ENCODE results near the gene TGFB2.
A peak's percentile ranks its signal among the peaks of the same experiment; 100 is the strongest.

The TGFB2 gene

GRCh38 chr1:218347723-218348627, 2.8 kb downstream of the TGFB2 start:
- Histone ChIP-seq H3K9me3 (ENCODE audit: control insufficient read depth, low read length) (no peaks in the 10 kb centered on the region), H3K4me3 (ENCODE audit: insufficient read depth, low read depth, low read length) (peak overlapping the region; percentile 38), H3K27ac (ENCODE audit: insufficient read depth, low read depth, low read length, poor library complexity, severe bottlenecking) (no peak overlapping the region), H3K4me1 (ENCODE audit: control insufficient read depth, insufficient read depth, low read length) (no peaks in the 10 kb centered on the region), H3K27me3 (ENCODE audit: control insufficient read depth, insufficient read depth, low read length, poor library complexity, severe bottlenecking) (peaks cover 39% of the 10 kb centered on the region), H3K36me3 (ENCODE audit: control insufficient read depth, insufficient read depth, low read length) (no peaks in the 10 kb centered on the region)
- WGBS, 2 experiments, result 25 to 27% methylated on average over 9 of the region's 9 CpGs

- WGBS, 2 experiments, result 80 to 95% methylated on average over 2 of the region's 3 CpGs
- Histone ChIP-seq H3K9me3 (ENCODE audit: control insufficient read depth, low read length) (no peaks in the 10 kb centered on the region), H3K27ac (ENCODE audit: insufficient read depth, low read depth, low read length, poor library complexity, severe bottlenecking) (no peak overlapping the region), H3K27me3 (ENCODE audit: control insufficient read depth, insufficient read depth, low read length, poor library complexity, severe bottlenecking) (peaks cover 39% of the 10 kb centered on the region), H3K4me1 (ENCODE audit: control insufficient read depth, insufficient read depth, low read length) (no peaks in the 10 kb centered on the region), H3K36me3 (ENCODE audit: control insufficient read depth, insufficient read depth, low read length) (no peaks in the 10 kb centered on the region), H3K4me3 (ENCODE audit: insufficient read depth, low read depth, low read length) (no peak overlapping the region)
These were observed 3.5 kb downstream of the TGFB2 start for GRCh38 chr1:218348628-218349071.

- H3K27ac ChIP-seq (ENCODE audit: insufficient read depth, low read depth, low read length, poor library complexity, severe bottlenecking), result no peak overlapping the region
- no peaks in the 10 kb centered on the region for H3K4me1 ChIP-seq (ENCODE audit: control insufficient read depth, insufficient read depth, low read length)
- WGBS, 2 experiments, result 87 to 94% methylated on average over 4 to 5 of the region's 5 CpGs
- no peak overlapping the region for H3K4me3 ChIP-seq (ENCODE audit: insufficient read depth, low read depth, low read length)
- H3K9me3 ChIP-seq (ENCODE audit: control insufficient read depth, low read length), result no peaks in the 10 kb centered on the region
- H3K27me3 ChIP-seq (ENCODE audit: control insufficient read depth, insufficient read depth, low read length, poor library complexity, severe bottlenecking), result peaks cover 33% of the 10 kb centered on the region
- H3K36me3 ChIP-seq (ENCODE audit: control insufficient read depth, insufficient read depth, low read length), result no peaks in the 10 kb centered on the region
These were observed 4.4 kb downstream of the TGFB2 start for GRCh38 chr1:218349348-218350034.

- Histone ChIP-seq H3K4me1 (ENCODE audit: control insufficient read depth, insufficient read depth, low read length) (no peaks in the 10 kb centered on the region), H3K27me3 (ENCODE audit: control insufficient read depth, insufficient read depth, low read length, poor library complexity, severe bottlenecking) (peaks cover 27% of the 10 kb centered on the region), H3K4me3 (ENCODE audit: insufficient read depth, low read depth, low read length) (no peak overlapping the region), H3K27ac (ENCODE audit: insufficient read depth, low read depth, low read length, poor library complexity, severe bottlenecking) (no peak overlapping the region), H3K9me3 (ENCODE audit: control insufficient read depth, low read length) (no peaks in the 10 kb centered on the region), H3K36me3 (ENCODE audit: control insufficient read depth, insufficient read depth, low read length) (no peaks in the 10 kb centered on the region)
- WGBS, 2 experiments, result 90 to 92% methylated on average over 7 of the region's 7 CpGs
These were observed 4.9 kb downstream of the TGFB2 start for GRCh38 chr1:218350035-218350525.

DNA sequence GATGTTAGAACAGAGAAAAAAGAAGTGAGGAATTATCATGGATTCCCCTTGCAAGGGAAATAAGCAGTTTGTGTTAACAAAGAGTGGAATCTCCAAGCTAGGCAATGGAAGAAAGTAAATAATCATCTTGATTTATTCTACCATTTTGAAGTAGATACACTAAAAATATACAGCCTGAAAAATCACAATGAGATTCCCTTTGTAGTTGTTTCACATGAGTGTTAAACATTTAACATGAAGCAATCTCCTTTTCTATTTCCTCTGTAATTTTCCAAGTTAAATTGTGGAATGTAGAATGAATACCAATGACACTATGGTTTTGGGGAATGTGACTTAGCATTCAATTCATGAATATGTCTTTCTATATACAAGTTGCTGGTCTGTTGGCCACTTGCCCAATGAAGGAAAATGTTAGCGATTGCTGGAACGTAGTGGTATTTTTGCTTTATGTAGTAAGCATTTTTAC, 5.7 kb downstream of the TGFB2 start:
- no peak overlapping the region for H3K4me3 ChIP-seq (ENCODE audit: insufficient read depth, low read depth, low read length)
- no peak overlapping the region for H3K27ac ChIP-seq (ENCODE audit: insufficient read depth, low read depth, low read length, poor library complexity, severe bottlenecking)
- no peaks in the 10 kb centered on the region for H3K4me1 ChIP-seq (ENCODE audit: control insufficient read depth, insufficient read depth, low read length)
- 96 to 100% methylated on average over 2 of the region's 2 CpGs for WGBS, 2 experiments
- no peaks in the 10 kb centered on the region for H3K36me3 ChIP-seq (ENCODE audit: control insufficient read depth, insufficient read depth, low read length)
- H3K27me3 ChIP-seq (ENCODE audit: control insufficient read depth, insufficient read depth, low read length, poor library complexity, severe bottlenecking), result peaks cover 20% of the 10 kb centered on the region
- no peaks in the 10 kb centered on the region for H3K9me3 ChIP-seq (ENCODE audit: control insufficient read depth, low read length)

DNA sequence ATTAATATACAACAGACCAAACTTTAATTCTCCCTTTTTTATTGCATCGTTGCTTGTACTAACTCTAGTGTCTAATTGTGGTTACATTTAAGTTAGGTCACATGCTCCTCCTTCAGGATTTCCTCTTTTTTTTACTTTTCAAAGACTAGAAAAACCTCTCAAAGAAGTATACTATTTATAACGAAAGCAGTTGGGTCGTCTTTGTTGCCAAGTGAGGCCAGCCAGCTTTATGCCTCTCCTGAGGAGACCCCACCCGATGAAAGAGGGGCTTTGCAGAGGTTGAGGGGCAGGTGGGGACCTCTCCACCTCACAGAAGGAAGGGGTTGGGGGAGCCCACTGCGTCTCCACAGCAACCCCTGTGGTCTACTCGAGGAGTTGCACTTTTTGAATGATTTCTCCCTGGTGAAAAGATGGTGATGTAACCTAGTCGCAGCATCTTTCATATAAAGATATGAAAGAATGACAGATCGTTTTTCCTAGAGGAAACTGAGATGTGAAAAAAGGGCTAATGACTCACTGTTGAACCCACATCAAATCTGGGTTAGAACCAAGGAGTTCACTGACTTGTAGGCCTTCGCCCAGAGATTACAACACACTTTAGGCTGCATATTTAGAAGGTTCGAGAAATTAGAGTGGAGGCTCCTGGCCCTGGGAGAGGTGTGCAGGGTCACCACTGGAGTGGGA, 6.4 kb downstream of the TGFB2 start:
- no peak overlapping the region for H3K4me3 ChIP-seq (ENCODE audit: insufficient read depth, low read depth, low read length)
- H3K9me3 ChIP-seq (ENCODE audit: control insufficient read depth, low read length), result no peaks in the 10 kb centered on the region
- no peak overlapping the region for H3K27ac ChIP-seq (ENCODE audit: insufficient read depth, low read depth, low read length, poor library complexity, severe bottlenecking)
- peaks cover 13% of the 10 kb centered on the region for H3K27me3 ChIP-seq (ENCODE audit: control insufficient read depth, insufficient read depth, low read length, poor library complexity, severe bottlenecking)
- H3K36me3 ChIP-seq (ENCODE audit: control insufficient read depth, insufficient read depth, low read length), result no peaks in the 10 kb centered on the region
- H3K4me1 ChIP-seq (ENCODE audit: control insufficient read depth, insufficient read depth, low read length), result no peaks in the 10 kb centered on the region
- WGBS, 2 experiments, result 78% methylated on average over 9 to 10 of the region's 10 CpGs

DNA sequence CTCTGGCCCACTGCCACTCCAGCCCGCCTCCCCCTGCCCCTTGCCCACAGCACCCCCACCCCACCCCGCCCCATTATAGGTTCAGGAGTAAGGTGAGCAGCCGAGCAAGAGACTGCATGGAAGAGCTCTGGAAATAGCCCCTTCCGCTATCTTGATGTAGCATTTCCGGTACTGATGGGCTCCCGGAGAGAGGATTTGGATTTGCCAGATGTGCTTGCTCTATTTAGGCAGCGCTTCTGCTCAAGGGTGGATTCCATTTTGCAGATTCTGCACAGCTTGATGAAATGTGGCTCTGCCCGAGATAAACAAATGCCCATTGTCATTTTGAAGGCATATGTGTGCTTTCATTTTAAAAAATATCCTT, 6.9 kb downstream of the TGFB2 start:
- 93 to 98% methylated on average over 6 to 8 of the region's 8 CpGs for whole genome bisulfite sequencing, 2 experiments
- H3K27me3 ChIP-seq (ENCODE audit: control insufficient read depth, insufficient read depth, low read length, poor library complexity, severe bottlenecking), result peaks cover 8% of the 10 kb centered on the region
- no peaks in the 10 kb centered on the region for H3K9me3 ChIP-seq (ENCODE audit: control insufficient read depth, low read length)
- H3K4me3 ChIP-seq (ENCODE audit: insufficient read depth, low read depth, low read length), result no peak overlapping the region
- H3K27ac ChIP-seq (ENCODE audit: insufficient read depth, low read depth, low read length, poor library complexity, severe bottlenecking), result no peak overlapping the region
- H3K36me3 ChIP-seq (ENCODE audit: control insufficient read depth, insufficient read depth, low read length), result no peaks in the 10 kb centered on the region
- no peaks in the 10 kb centered on the region for H3K4me1 ChIP-seq (ENCODE audit: control insufficient read depth, insufficient read depth, low read length)

GRCh38 chr1:218353656-218354055, 8.5 kb downstream of the TGFB2 start:
- no peak overlapping the region for H3K27ac ChIP-seq (ENCODE audit: insufficient read depth, low read depth, low read length, poor library complexity, severe bottlenecking)
- H3K4me1 ChIP-seq (ENCODE audit: control insufficient read depth, insufficient read depth, low read length), result no peaks in the 10 kb centered on the region
- WGBS, 2 experiments, result 91 to 93% methylated on average over 4 of the region's 4 CpGs
- no peaks in the 10 kb centered on the region for H3K27me3 ChIP-seq (ENCODE audit: control insufficient read depth, insufficient read depth, low read length, poor library complexity, severe bottlenecking)
- no peaks in the 10 kb centered on the region for H3K36me3 ChIP-seq (ENCODE audit: control insufficient read depth, insufficient read depth, low read length)
- no peak overlapping the region for H3K4me3 ChIP-seq (ENCODE audit: insufficient read depth, low read depth, low read length)
- no peaks in the 10 kb centered on the region for H3K9me3 ChIP-seq (ENCODE audit: control insufficient read depth, low read length)

- no peak overlapping the region for H3K4me3 ChIP-seq (ENCODE audit: insufficient read depth, low read depth, low read length)
- no peaks in the 10 kb centered on the region for H3K4me1 ChIP-seq (ENCODE audit: control insufficient read depth, insufficient read depth, low read length)
- no peaks in the 10 kb centered on the region for H3K36me3 ChIP-seq (ENCODE audit: control insufficient read depth, insufficient read depth, low read length)
- no peaks in the 10 kb centered on the region for H3K27me3 ChIP-seq (ENCODE audit: control insufficient read depth, insufficient read depth, low read length, poor library complexity, severe bottlenecking)
- H3K27ac ChIP-seq (ENCODE audit: insufficient read depth, low read depth, low read length, poor library complexity, severe bottlenecking), result no peak overlapping the region
- H3K9me3 ChIP-seq (ENCODE audit: control insufficient read depth, low read length), result no peaks in the 10 kb centered on the region
- WGBS, 2 experiments, result 71 to 75% methylated on average over 3 to 4 of the region's 4 CpGs
These were observed 10.1 kb downstream of the TGFB2 start for GRCh38 chr1:218355278-218355677.
